GM15510 (cell line): Measurements from ENCODE around the gene PSPH.

ENCODE experiments used
- POLR2A ChIP-seq: IDR thresholded peaks from 3 replicates; pipeline ENCODE4 v1.6.1; 2011; ENCODE audit warnings: borderline replicate concordance; ENCODE audit not compliant: insufficient read length; ENCODE audit errors: extremely low read depth

Gene PSPH

GRCh38 chr7:56063882-56064625, 12.8 kb upstream of the PSPH start, which contains the start of gene SUMF2:
TSS of gene SUMF2 (plus strand) at chr7:56064286. CDS start at chr7:56064312, 26 bp downstream.
- peak; percentile 98 for TF ChIP-seq POLR2A

DNA sequence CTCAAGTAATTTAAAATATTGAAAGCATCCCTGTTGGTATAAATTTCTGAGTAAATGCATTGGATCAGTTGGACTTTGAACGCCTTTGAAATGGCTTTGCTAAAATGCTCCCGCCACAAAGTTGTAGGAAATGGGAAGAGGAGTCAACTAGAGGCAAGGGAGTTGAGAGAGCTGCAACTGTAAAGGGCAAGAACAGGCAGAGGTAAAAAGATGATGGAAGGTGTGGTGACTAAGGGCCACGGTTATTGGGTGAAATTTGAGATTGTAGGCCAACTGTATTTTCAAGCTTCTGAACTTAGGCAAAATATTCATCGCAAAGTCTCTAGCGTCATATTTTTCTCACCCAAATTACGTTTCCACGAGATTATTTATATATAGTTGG, 12.2 kb upstream of the PSPH start:
- no peak for TF ChIP-seq POLR2A

- no peak for TF ChIP-seq POLR2A
Observed at GRCh38 chr7:56062382-56062781, 11.1 kb upstream of the PSPH start.

DNA sequence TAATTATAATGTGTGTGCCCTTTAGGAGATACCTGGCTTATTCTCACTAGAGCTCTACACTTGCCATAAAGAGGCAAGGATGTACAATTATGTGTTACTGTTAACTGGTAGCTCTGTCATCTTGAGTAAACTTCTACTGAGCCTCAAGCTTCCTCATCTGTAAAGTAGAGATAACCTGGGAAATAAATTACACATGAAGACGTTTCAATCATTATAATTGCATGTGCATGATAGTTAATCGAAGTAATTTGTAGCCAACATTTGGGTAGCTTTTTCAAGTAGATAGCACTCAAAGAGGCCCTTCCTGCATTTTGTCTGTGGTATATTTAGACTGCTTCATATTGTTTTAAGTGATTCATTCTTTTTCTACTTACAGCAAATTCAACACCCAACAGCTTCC, 2.7 kb upstream of the PSPH start:
- no peak for TF ChIP-seq POLR2A

DNA sequence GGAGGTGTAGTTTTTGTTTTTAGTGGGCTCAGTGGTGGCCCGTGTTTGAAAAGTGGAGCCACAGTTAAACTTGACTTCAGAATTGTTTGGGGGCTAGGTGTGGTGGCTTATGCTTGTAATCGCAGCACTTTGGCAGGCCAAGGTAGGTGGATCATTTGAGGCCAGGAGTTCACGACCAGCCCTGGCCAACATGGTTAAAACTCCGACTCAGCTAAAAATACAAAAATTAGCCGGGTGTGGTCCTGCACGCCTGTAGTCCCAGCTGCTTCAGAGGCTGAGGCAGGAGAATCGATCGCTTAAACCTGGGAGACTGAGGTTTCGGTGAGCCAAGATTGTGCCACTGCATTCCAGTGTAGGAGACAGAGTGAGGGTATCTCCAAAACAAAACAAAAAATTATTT, 2.1 kb upstream of the PSPH start:
- no peak for TF ChIP-seq POLR2A

- no peak for TF ChIP-seq POLR2A
Observed at GRCh38 chr7:56051053-56051338, 248 bp downstream of the PSPH start.

DNA sequence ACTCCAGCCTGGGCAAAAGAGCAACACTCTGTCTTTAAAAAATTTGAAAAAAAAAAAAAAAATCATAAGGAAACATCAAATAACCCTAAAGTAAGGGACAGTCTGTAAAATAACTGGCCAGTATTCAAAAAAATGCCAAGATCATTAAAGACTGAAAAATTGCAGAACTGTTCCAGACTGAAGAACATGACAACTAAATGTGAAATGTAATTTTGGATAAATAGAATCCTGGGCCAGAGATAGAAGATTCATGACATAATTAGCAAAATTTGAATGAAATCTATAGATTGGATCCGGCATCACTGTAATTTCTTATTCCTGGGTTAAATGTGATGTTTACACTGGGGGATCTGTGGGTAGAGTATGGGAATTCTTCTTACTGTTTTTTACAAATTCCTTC, 3.0 kb downstream of the PSPH start:
- TF ChIP-seq POLR2A: no peak

- TF ChIP-seq POLR2A: no peak
Observed at GRCh38 chr7:56046721-56047445, 4.4 kb downstream of the PSPH start.

GRCh38 chr7:56040730-56041129, 10.5 kb downstream of the PSPH start:
- no peak for TF ChIP-seq POLR2A

DNA sequence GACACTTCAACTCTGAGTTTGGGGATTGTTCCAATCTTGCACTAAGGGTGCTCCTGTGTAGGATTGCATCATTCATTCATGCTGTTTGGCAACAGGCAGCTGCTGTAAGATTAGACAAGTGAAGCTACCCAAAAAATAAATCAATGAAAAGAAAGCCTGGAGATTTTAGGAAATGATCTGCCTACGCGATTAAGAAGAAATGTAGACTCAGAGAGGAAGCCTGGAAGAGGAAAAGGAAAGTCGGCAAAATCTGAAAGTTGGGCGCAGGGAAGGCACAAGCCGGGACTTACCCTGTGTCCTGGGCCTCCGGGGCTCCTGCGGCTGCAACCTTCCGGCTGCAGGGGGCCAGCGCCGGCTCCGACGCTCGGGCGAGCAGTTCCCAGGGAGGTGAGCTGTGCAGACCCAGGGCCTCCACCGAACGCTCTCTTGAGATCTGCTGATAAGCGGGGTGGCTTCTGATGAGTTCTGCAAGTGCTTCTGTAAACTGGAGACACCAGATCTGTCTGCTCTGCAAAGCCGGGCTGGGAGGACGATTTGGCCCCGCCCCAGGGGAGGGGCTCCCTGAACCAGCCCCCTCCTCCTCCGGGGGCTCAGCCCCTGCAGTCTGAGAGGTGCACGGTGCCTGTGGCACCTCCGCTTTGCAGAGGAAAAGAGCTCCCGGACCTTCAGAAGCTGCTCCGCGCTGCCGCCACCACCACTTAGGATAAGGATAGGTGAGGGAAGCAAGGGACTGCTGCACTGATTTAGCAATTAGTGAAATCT, 17.4 kb downstream of the PSPH start:
- TF ChIP-seq POLR2A: peak; percentile 41

- TF ChIP-seq POLR2A: no peak
Observed at GRCh38 chr7:56030340-56030739, 20.9 kb downstream of the PSPH start.

GRCh38 chr7:56028942-56029630, 22.2 kb downstream of the PSPH start:
- TF ChIP-seq POLR2A: no peak

GRCh38 chr7:56026538-56026937, 24.7 kb downstream of the PSPH start:
- TF ChIP-seq POLR2A: no peak

- no peak for TF ChIP-seq POLR2A
Observed at GRCh38 chr7:56023500-56023899, 27.7 kb downstream of the PSPH start.

DNA sequence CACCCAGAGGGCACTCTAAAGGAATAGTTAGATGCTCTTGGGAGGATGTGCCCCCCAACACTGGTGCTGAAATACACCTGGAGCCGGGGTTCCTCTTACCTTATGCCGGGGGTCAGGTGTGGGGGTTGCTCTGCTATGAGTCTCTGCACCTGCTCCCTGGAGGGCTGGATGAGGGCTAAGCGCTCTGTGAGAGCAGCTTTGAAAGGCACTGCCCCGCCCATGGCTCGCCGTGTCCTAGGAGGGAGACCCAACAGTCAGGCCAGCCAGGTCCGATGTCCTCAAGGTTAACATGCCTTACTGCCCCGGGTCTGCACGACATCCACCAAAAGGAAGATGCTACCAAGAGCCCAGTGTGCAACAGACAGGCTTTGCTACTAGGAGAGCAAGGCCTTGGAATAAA, 31.7 kb downstream of the PSPH start:
- TF ChIP-seq POLR2A: no peak

- no peak for TF ChIP-seq POLR2A
Observed at GRCh38 chr7:56009695-56010094, 41.5 kb downstream of the PSPH start.

- TF ChIP-seq POLR2A: no peak
Observed at GRCh38 chr7:56007891-56008290, 43.4 kb downstream of the PSPH start.
